Stomach smooth muscle (tissue), 2 donors: ENCODE results near the gene WSCD2.
"Not testable (repeated sequence)": the region's sequence is repeated elsewhere in the genome, so short reads cannot be mapped to it uniquely, and the experiment has no call there.

Experiments
- H3K27ac ChIP-seq: one replicate; pipeline ENCODE4 v1.7.0; 2013; ENCODE audit warnings: mild to moderate bottlenecking, low read length, inconsistent platforms
- H3K27me3 ChIP-seq, 2 donors: one replicate each; pipeline ENCODE4 v1.7.0; 2013; ENCODE audit warnings: low read length in 2 of 2; ENCODE audit not compliant: insufficient read depth in 2 of 2, control insufficient read depth in 1 of 2
- H3K36me3 ChIP-seq, 2 donors: one replicate each; pipeline ENCODE4 v1.7.0; 2013; ENCODE audit warnings: low read length in 2 of 2; ENCODE audit not compliant: control insufficient read depth in 2 of 2, insufficient read depth in 2 of 2
- H3K4me1 ChIP-seq: one replicate; pipeline ENCODE4 v1.7.0; 2013; ENCODE audit warnings: low read length; ENCODE audit not compliant: control insufficient read depth, insufficient read depth
- H3K4me3 ChIP-seq, 2 donors: one replicate each; pipeline ENCODE4 v1.7.0; 2013; ENCODE audit warnings: low read length in 2 of 2
- H3K9ac ChIP-seq, 2 donors: one replicate each; pipeline ENCODE4 v1.7.0; 2013; ENCODE audit warnings: low read length in 2 of 2, mild to moderate bottlenecking in 1 of 2
- H3K9me3 ChIP-seq, 2 donors: one replicate each; pipeline ENCODE4 v1.7.0; 2013; ENCODE audit warnings: low read length in 2 of 2; ENCODE audit not compliant: control insufficient read depth in 2 of 2
- donor health status: healthy.
- donor health status: Pancreatic carcinoma.

WSCD2 gene

DNA sequence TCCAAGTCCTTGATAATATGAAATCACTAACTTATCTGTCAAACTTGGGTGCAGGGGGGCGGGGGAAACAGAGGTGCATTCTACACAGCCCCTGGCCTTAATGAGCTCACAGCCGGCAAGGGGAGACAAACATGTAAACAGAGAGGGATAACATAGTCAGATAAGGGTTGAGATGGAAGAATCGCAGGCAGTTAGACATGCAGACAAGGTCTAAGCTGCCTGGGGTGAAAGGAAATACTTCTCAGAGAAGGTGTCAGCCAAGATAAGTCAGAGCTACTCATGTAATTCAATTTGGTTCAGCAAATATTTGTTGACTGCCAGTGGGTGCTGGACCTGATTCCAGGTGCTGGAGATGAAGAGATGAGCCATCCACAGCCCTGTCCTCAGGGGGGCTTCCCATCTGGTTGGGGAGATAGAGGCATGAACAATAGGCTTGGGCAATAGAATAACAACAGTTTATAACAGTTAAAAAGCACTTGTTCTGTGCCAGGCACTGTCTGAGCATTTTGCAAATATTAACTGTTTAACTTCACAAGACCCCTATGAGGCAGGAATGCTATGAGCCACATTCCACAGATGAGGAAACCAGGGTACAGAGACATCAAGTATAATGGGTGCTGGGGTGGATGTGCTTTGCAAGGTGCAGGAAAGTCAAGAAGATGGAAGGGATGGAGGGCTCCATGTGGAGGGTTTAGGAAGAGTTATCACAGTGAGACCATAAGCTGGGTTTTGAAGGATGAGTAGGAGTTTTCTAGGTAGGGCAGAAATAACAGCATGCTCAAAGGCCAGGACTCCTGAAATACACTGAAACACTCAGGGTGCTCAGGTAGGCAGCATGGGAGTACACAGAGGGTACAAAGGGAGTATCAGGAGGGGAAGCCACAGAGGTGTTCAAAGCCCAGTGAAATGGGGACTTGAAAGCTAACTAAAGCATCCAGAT is 79.0 kb downstream of the WSCD2 start:
- Histone ChIP-seq H3K9ac (no peak overlapping the region), H3K9me3 (peaks cover 5% of the 10 kb centered on the region in 2 donors), H3K4me1 (no peaks in the 10 kb centered on the region), H3K36me3 (peaks cover 3 to 7% of the 10 kb centered on the region in 2 donors), H3K4me3 (no peak overlapping the region), H3K27ac (no peak overlapping the region), H3K27me3 (no peaks in the 10 kb centered on the region)

DNA sequence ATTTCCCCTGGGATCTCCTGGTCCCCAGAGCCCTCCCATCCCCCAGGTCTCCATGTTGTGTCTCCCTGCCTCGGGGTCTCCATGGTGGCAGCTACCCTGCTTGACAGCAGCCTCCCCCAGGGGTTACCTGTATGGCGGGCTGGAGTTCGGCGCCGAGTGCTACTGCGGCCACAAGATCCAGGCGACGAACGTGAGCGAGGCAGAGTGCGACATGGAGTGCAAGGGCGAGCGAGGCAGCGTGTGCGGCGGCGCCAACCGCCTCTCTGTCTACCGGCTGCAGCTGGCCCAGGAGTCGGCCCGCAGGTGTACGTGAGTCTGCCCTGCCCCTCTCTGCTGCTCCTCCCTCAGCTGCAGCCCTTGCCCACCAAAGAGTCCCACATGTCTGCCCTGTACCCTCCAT is 80.9 kb downstream of the WSCD2 start:
- Histone ChIP-seq H3K9me3 (peaks cover 0 to 3% of the 10 kb centered on the region in 2 donors), H3K27me3 (no peaks in the 10 kb centered on the region), H3K27ac (no peak overlapping the region), H3K36me3 (peaks cover 3 to 9% of the 10 kb centered on the region in 2 donors), H3K9ac (no peak overlapping the region), H3K4me3 (no peak overlapping the region), H3K4me1 (no peaks in the 10 kb centered on the region)

DNA sequence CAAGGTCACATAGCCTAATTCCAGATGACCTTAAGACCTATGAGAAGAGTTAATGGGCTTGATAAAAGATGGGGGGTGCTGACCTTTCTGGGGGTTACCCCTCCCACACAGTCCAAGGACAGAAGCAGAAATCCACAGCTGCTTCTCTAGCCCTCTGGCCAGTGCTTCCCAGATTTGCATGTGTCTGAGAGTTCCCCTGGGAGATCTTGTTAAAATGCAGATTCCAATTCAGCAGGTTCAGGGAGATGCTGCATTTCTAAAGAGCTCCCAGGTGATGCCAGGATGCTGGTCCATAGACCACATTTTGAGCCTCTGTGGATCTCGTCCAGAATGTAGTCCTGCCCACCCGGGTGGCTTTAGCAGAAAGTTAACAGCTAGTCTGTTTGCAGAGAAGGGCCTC is 82.1 kb downstream of the WSCD2 start:
- Histone ChIP-seq H3K9ac (no peak overlapping the region), H3K36me3 (peaks cover 3 to 9% of the 10 kb centered on the region in 2 donors), H3K9me3 (peaks cover 0 to 3% of the 10 kb centered on the region in 2 donors)

DNA sequence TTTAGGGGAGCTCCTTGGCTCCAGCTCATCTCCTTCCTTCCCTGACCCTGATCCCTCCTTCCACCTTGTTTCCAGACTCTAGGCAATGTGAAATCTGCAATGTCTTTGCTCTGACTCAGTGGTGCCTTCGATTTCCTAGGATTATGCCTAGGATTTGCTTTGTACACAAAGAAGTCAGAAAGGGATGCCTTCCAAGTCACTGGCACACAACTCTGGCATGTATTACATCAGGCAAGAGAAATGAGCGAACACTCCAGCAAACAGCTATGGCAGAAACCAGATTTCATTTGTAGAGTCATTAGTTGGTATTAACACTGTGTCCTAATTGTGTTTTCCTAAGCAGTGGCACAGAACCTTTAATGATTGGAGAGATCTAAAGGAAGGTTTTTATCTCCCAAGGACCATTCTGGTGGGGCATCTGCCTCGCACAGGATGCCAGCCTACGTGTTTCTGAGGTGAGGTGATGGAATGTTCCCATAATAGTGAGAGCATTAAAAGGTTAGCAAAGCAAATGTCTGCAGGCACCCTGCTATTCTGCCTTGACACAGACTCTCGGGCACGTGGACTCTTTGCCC is 84.9 kb downstream of the WSCD2 start:
- no peaks in the 10 kb centered on the region for H3K4me1 ChIP-seq
- no peak overlapping the region for H3K27ac ChIP-seq
- H3K9me3 ChIP-seq, result peaks cover 0 to 3% of the 10 kb centered on the region in 2 donors
- H3K27me3 ChIP-seq, result no peaks in the 10 kb centered on the region
- no peak overlapping the region for H3K9ac ChIP-seq
- H3K36me3 ChIP-seq, result peaks cover 3 to 12% of the 10 kb centered on the region in 2 donors
- no peak overlapping the region for H3K4me3 ChIP-seq

More for the DNA sequence above, 82.1 kb downstream of the WSCD2 start:
- no peaks in the 10 kb centered on the region for H3K27me3 ChIP-seq
- no peak overlapping the region for H3K27ac ChIP-seq
- no peaks in the 10 kb centered on the region for H3K4me1 ChIP-seq
- H3K4me3 ChIP-seq, result no peak overlapping the region

DNA sequence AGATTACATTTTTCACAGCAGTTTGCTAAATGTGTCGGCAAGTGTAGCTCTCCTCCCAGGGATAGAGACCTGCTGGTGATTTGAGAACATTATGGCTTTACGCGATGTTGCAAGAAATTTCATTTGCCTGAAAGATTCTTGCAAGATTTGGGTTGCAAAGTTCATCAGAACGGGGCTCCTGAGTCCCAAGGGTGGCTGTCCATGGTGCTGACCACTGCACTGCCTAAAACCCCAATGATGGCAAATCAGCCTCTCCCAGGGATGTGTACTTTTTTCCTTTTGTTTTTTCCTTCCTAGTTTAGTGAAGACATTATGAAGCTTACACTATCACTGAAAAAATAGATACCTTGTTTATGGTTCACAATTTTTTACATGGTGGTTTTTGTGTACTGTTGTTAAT is 85.4 kb downstream of the WSCD2 start:
- H3K27me3 ChIP-seq, result no peaks in the 10 kb centered on the region
- H3K27ac ChIP-seq, result no peak overlapping the region
- H3K4me3 ChIP-seq, result no peak overlapping the region
- H3K36me3 ChIP-seq, result peaks cover 3 to 14% of the 10 kb centered on the region in 2 donors
- no peak overlapping the region for H3K9ac ChIP-seq
- peaks cover 0 to 3% of the 10 kb centered on the region in 2 donors for H3K9me3 ChIP-seq
- H3K4me1 ChIP-seq, result no peaks in the 10 kb centered on the region

DNA sequence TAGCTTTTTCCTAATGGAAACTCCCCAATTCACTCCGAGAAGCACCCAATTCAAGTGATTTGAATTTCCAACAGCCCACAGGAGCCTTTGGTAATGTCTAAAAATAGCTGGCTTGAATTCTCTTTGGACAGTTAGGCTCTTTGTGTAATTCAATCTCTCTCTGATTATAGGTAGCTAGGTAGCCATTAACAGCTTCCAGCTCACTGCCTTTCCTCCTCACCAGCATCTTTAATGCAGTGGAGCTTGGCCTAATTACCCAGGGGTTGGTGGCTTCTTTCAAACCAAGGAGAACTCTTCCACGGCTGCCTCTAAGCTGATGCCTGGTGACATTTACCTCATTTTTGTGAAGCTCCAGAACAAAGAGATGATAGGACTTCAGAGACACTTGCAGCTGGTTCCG is 86.4 kb downstream of the WSCD2 start:
- no peak overlapping the region for H3K4me3 ChIP-seq
- no peak overlapping the region for H3K27ac ChIP-seq
- no peaks in the 10 kb centered on the region for H3K27me3 ChIP-seq
- no peaks in the 10 kb centered on the region for H3K4me1 ChIP-seq
- no peak overlapping the region for H3K9ac ChIP-seq
- peaks cover 0 to 3% of the 10 kb centered on the region in 2 donors for H3K9me3 ChIP-seq
- peaks cover 1 to 14% of the 10 kb centered on the region in 2 donors for H3K36me3 ChIP-seq

DNA sequence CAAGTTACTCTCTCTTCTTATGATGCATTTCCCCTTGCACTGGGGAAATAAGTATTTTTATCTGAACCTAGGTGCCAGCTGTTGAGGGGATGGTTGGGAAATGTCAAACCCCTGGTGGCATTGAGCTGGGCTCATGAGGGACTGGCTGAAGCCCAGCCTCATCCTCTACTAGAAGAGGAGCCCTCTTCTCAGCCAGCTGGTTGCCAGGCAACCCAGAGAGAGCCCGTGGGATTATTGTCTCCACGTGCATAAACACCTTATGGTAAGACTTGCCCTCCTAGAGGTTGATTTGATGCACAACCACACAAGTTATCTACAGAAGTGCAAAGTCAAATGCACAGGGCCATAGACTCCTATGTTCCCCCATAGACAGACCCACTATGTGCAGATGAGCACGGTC is 89.8 kb downstream of the WSCD2 start:
- H3K4me3 ChIP-seq, result no peak overlapping the region
- H3K27me3 ChIP-seq, result no peaks in the 10 kb centered on the region
- no peak overlapping the region for H3K9ac ChIP-seq
- H3K36me3 ChIP-seq, result peaks cover 0 to 10% of the 10 kb centered on the region in 2 donors
- no peaks in the 10 kb centered on the region for H3K9me3 ChIP-seq
- no peak overlapping the region for H3K27ac ChIP-seq
- no peaks in the 10 kb centered on the region for H3K4me1 ChIP-seq

DNA sequence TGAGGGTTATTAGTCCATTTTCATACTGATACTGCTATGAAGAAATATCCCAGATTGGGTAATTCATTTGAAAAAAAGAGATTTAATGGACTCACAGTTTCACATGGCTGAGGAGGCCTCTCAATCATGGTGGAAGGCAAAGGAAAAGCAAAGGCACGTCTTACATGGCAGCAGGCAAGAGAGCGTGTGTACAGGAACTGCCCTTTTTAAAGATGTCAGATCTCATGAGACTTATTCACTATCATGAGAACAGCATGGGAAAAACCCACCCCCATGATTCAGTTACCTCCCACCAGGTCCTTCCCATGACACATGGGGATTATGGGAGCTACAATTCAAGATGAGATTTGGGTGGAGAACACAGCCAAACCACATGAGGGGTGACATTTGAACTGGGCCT is 96.0 kb downstream of the WSCD2 start:
- H3K27ac ChIP-seq, H3K9ac ChIP-seq, H3K4me3 ChIP-seq, H3K4me1 ChIP-seq, H3K27me3 ChIP-seq, H3K9me3 ChIP-seq: not testable (repeated sequence)
- H3K36me3 ChIP-seq, result peaks cover 10 to 34% of the 10 kb centered on the region in 2 donors

DNA sequence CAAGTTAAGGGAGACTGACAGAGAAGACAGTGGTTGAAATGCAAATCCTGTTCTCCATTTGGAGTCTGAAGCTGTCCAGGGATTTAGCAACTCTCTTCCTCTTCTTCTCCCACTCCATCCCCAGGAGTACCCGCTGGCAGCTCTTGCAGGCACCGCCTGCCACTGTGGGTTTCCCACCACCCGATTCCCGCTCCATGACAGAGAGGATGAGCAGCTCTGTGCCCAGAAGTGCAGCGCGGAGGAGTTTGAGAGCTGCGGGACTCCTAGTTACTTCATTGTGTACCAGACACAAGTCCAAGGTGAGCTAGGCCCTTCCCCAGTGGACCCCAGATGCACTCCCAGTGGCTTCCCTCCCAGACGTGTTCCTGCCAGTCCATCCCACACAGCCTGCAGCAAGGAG is 97.8 kb downstream of the WSCD2 start:
- H3K4me1 ChIP-seq, result no peaks in the 10 kb centered on the region
- no peak overlapping the region for H3K9ac ChIP-seq
- H3K9me3 ChIP-seq, result no peaks in the 10 kb centered on the region
- no peak overlapping the region for H3K4me3 ChIP-seq
- H3K27ac ChIP-seq, result no peak overlapping the region
- no peaks in the 10 kb centered on the region for H3K27me3 ChIP-seq
- H3K36me3 ChIP-seq, result peaks cover 10 to 39% of the 10 kb centered on the region in 2 donors

DNA sequence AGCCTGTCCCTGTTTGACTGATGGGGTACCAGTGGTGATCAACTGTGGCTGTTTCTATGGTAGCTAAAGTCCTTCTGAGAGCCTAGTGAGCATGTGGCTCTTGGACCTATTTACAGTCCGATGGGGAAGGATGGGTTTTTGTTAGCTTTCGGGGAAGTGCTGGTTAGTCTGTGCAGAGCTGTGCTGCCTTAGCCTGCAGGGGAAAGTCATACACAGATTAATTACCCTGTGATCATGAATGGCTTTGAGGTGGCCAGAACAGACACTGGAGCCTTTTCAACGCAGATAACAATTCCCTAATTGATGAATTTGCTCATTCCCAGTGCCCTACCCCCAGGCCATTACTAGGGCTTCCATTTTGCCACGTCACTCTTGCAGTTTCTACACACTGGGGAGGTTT is 99.7 kb downstream of the WSCD2 start:
- Histone ChIP-seq H3K36me3 (peaks cover 13 to 50% of the 10 kb centered on the region in 2 donors), H3K27ac (no peak overlapping the region), H3K9ac (no peak overlapping the region), H3K4me3 (no peak overlapping the region), H3K27me3 (no peaks in the 10 kb centered on the region), H3K9me3 (no peaks in the 10 kb centered on the region), H3K4me1 (no peaks in the 10 kb centered on the region)
